Effector memory CD4-positive, alpha-beta T cell (primary cell): ENCODE measurements around the gene CES4A.
"Not testable (repeated sequence)": the region's sequence is repeated elsewhere in the genome, so short reads cannot be mapped to it uniquely, and the experiment has no call there.

Source experiments
- DNase-seq, 3 donors: peaks; one replicate each; pipeline ENCODE4 v3.0.0-alpha.2; 2020
- H3K27ac ChIP-seq: 2 replicates; pipeline ENCODE4 v1.7.0; 2013; ENCODE audit warnings: mild to moderate bottlenecking, low read length, moderate library complexity; ENCODE audit not compliant: insufficient read depth, poor library complexity, severe bottlenecking
- H3K27me3 ChIP-seq: replicated peaks from 2 replicates; pipeline ENCODE4 v1.7.0; 2013; ENCODE audit warnings: mild to moderate bottlenecking, low read length; ENCODE audit not compliant: insufficient read depth, control insufficient read depth, poor library complexity, severe bottlenecking
- H3K36me3 ChIP-seq: 2 replicates; pipeline ENCODE4 v1.7.0; 2013; ENCODE audit warnings: mild to moderate bottlenecking, low read length, moderate library complexity; ENCODE audit not compliant: control insufficient read depth, insufficient read depth
- H3K4me1 ChIP-seq: 2 replicates; pipeline ENCODE4 v1.7.0; 2013; ENCODE audit warnings: low read length, mild to moderate bottlenecking; ENCODE audit not compliant: control insufficient read depth, insufficient read depth, poor library complexity, severe bottlenecking
- H3K4me3 ChIP-seq: 2 replicates; pipeline ENCODE4 v1.7.0; 2013; ENCODE audit warnings: low read length, low read depth, mild to moderate bottlenecking; ENCODE audit not compliant: insufficient read depth, poor library complexity, severe bottlenecking
- H3K9me3 ChIP-seq: 2 replicates; pipeline ENCODE4 v1.7.0; 2013; ENCODE audit warnings: mild to moderate bottlenecking, low read length, moderate library complexity; ENCODE audit not compliant: control insufficient read depth
- total RNA-seq, 3 donors: gene quantifications; one replicate each; lab custom pipeline; 2026; lab: John Stamatoyannopoulos, UW

CES4A gene
- 7.8 to 14.5 (median 14.0) reads per million in 3 donors for total RNA-seq

- Histone ChIP-seq H3K27ac (no peak within 1 kb of the TSS), H3K9me3 (no peaks in the 10 kb centered on the region), H3K4me3 (no peak within 1 kb of the TSS), H3K36me3 (no peaks in the 10 kb centered on the region), H3K27me3 (no peaks in the 10 kb centered on the region), H3K4me1 (peaks cover 13% of the 10 kb centered on the region)
- no peak for DNase-seq
These were observed at the start of gene CES4A for GRCh38 chr16:66988197-66988788. CES4A (plus strand) TSS chr16:66988589; CDS start chr16:66988773, 184 bp downstream.

- Histone ChIP-seq H3K4me3 (no peak overlapping the region), H3K27ac (no peak overlapping the region), H3K9me3 (no peaks in the 10 kb centered on the region), H3K27me3 (no peaks in the 10 kb centered on the region), H3K4me1 (peaks cover 12% of the 10 kb centered on the region), H3K36me3 (peaks cover 49% of the 10 kb centered on the region)
- DNase-seq = no peak
These were observed 49.0 kb upstream of the CES4A start for GRCh38 chr16:66939366-66939765.

- no peaks in the 10 kb centered on the region for H3K9me3 ChIP-seq
- H3K4me1 ChIP-seq = peaks cover 9% of the 10 kb centered on the region
- no peak for DNase-seq
- H3K4me3 ChIP-seq = no peak overlapping the region
- H3K36me3 ChIP-seq = peaks cover 49% of the 10 kb centered on the region
- H3K27ac ChIP-seq = no peak overlapping the region
- H3K27me3 ChIP-seq = no peaks in the 10 kb centered on the region
These were observed 48.2 kb upstream of the CES4A start for GRCh38 chr16:66940236-66940635.

GRCh38 chr16:66942981-66943380, 45.4 kb upstream of the CES4A start:
- Histone ChIP-seq H3K4me1 (peaks cover 2% of the 10 kb centered on the region), H3K36me3 (peaks cover 49% of the 10 kb centered on the region), H3K27me3 (no peaks in the 10 kb centered on the region), H3K9me3 (no peaks in the 10 kb centered on the region), H3K4me3 (no peak overlapping the region), H3K27ac (no peak overlapping the region)
- DNase-seq = no peak

GRCh38 chr16:66943426-66944053, 44.8 kb upstream of the CES4A start:
- Histone ChIP-seq H3K27me3 (peaks cover 6% of the 10 kb centered on the region), H3K9me3 (no peaks in the 10 kb centered on the region), H3K4me1 (peaks cover 5% of the 10 kb centered on the region), H3K36me3 (peaks cover 49% of the 10 kb centered on the region), H3K27ac (no peak overlapping the region), H3K4me3 (no peak overlapping the region)
- DNase-seq = no peak

GRCh38 chr16:66944054-66944441, 44.3 kb upstream of the CES4A start:
- H3K9me3 ChIP-seq = no peaks in the 10 kb centered on the region
- H3K4me3 ChIP-seq = no peak overlapping the region
- peaks cover 10% of the 10 kb centered on the region for H3K4me1 ChIP-seq
- no peak for DNase-seq
- H3K27ac ChIP-seq = no peak overlapping the region
- peaks cover 11% of the 10 kb centered on the region for H3K27me3 ChIP-seq
- peaks cover 46% of the 10 kb centered on the region for H3K36me3 ChIP-seq

- not testable (repeated sequence) for DNase-seq, H3K4me3 ChIP-seq, H3K9me3 ChIP-seq, H3K27ac ChIP-seq
- Histone ChIP-seq H3K4me1 (peaks cover 10% of the 10 kb centered on the region), H3K36me3 (peaks cover 37% of the 10 kb centered on the region), H3K27me3 (peaks cover 13% of the 10 kb centered on the region)
These were observed 43.4 kb upstream of the CES4A start for GRCh38 chr16:66944971-66945370.

- H3K9me3 ChIP-seq = no peaks in the 10 kb centered on the region
- H3K27ac ChIP-seq = no peak overlapping the region
- no peak for DNase-seq
These were observed 42.5 kb upstream of the CES4A start for GRCh38 chr16:66945939-66946338.

GRCh38 chr16:66946541-66946940, 41.8 kb upstream of the CES4A start:
- H3K4me1 ChIP-seq = peaks cover 10% of the 10 kb centered on the region
- H3K36me3 ChIP-seq = peaks cover 21% of the 10 kb centered on the region
- no peaks in the 10 kb centered on the region for H3K9me3 ChIP-seq
- DNase-seq = no peak
- H3K4me3 ChIP-seq = no peak overlapping the region
- H3K27me3 ChIP-seq = peaks cover 23% of the 10 kb centered on the region
- H3K27ac ChIP-seq = no peak overlapping the region

More at GRCh38 chr16:66945939-66946338, 42.5 kb upstream of the CES4A start:
- peaks cover 27% of the 10 kb centered on the region for H3K36me3 ChIP-seq
- H3K27me3 ChIP-seq = peaks cover 18% of the 10 kb centered on the region
- H3K4me1 ChIP-seq = peaks cover 10% of the 10 kb centered on the region
- H3K4me3 ChIP-seq = no peak overlapping the region

- Histone ChIP-seq H3K27me3 (peaks cover 24% of the 10 kb centered on the region), H3K27ac (no peak overlapping the region), H3K4me1 (peaks cover 10% of the 10 kb centered on the region), H3K9me3 (no peaks in the 10 kb centered on the region), H3K4me3 (no peak overlapping the region), H3K36me3 (peaks cover 17% of the 10 kb centered on the region)
- DNase-seq = no peak
These were observed 41.5 kb upstream of the CES4A start for GRCh38 chr16:66946974-66947301.
